Peyer's patch (tissue), 4 donors: Measurements from ENCODE around the gene KCNE2. TPM values are rescaled to one million over a fixed set of nuclear protein-coding genes. Genes with fewer than 3 reads are reported as not detected.

Experiments used
- DNase-seq, 3 donors: peaks; one replicate each; pipeline ENCODE4 v3.0.0-alpha.2; 2017 to 2019
- H3K27ac ChIP-seq, 4 donors: fragments of 200-600 bp; sonication (generic); one replicate each; pipeline ENCODE4 v1.5.1; 2016 to 2019
- H3K27me3 ChIP-seq, 2 donors: fragments of 200-600 bp; sonication (generic); one replicate each; pipeline ENCODE4 v1.5.1; 2019
- H3K36me3 ChIP-seq, 3 donors: fragments of 200-600 bp; sonication (generic); one replicate each; pipeline ENCODE4 v1.5.1; 2016 to 2019
- H3K4me1 ChIP-seq, 4 donors: fragments of 200-600 bp; sonication (generic); one replicate each; pipeline ENCODE4 v1.5.1; 2016 to 2019
- H3K4me3 ChIP-seq, 4 donors: fragments of 200-600 bp; sonication (generic); 1 replicate in 3 of 4; 2 replicates in 1 of 4; pipeline ENCODE4 v1.5.1; 2016 to 2019; ENCODE audit warnings: mild to moderate bottlenecking in 1 of 4
- H3K9me3 ChIP-seq, 4 donors: fragments of 200-600 bp; sonication (generic); one replicate each; pipeline ENCODE4 v1.5.1; 2016 to 2019; ENCODE audit warnings: mild to moderate bottlenecking in 1 of 4
- POLR2A ChIP-seq, 2 donors: fragments of 450-650 bp; IDR thresholded peaks; one replicate each; pipeline ENCODE4 v1.5.1; 2017; ENCODE audit warnings: antibody characterized with exemption in 2 of 2, mild to moderate bottlenecking in 2 of 2, moderate library complexity in 2 of 2
- total RNA-seq, 4 donors: library from RNA; depleted of rRNA; stranded (reverse); fragments of >200 nt; gene quantifications; one replicate each; pipeline ENCODE4 v1.1.0, GENCODE V29; 2016
- TF ChIP-seq, protein P1 (sequence below), 6 experiments: fragments of 450-650 bp in 4 of 6; fragments of 200-600 bp in 2 of 6; sonication (generic) in 1 of 6; IDR thresholded peaks; one replicate each; pipeline ENCODE4 v1.5.1; 2017 to 2019; ENCODE audit warnings: antibody characterized with exemption in 6 of 6, mild to moderate bottlenecking in 3 of 6, moderate library complexity in 1 of 6

Gene KCNE2
- total RNA-seq, 4 donors from 2014 or later = not detected

GRCh38 chr21:34338226-34338625, 25.6 kb upstream of the KCNE2 start:
- TF ChIP-seq, protein P1, sequence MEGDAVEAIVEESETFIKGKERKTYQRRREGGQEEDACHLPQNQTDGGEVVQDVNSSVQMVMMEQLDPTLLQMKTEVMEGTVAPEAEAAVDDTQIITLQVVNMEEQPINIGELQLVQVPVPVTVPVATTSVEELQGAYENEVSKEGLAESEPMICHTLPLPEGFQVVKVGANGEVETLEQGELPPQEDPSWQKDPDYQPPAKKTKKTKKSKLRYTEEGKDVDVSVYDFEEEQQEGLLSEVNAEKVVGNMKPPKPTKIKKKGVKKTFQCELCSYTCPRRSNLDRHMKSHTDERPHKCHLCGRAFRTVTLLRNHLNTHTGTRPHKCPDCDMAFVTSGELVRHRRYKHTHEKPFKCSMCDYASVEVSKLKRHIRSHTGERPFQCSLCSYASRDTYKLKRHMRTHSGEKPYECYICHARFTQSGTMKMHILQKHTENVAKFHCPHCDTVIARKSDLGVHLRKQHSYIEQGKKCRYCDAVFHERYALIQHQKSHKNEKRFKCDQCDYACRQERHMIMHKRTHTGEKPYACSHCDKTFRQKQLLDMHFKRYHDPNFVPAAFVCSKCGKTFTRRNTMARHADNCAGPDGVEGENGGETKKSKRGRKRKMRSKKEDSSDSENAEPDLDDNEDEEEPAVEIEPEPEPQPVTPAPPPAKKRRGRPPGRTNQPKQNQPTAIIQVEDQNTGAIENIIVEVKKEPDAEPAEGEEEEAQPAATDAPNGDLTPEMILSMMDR (IDR thresholded peaks at IDR 0.05) = no peak
- no peak for TF ChIP-seq POLR2A (IDR thresholded peaks at IDR 0.05)
- Histone ChIP-seq H3K27ac (no peak overlapping the region), H3K9me3 (no peaks in the 10 kb centered on the region), H3K4me1 (peaks cover 0 to 4% (median 0%) of the 10 kb centered on the region in 4 donors), H3K27me3 (no peaks in the 10 kb centered on the region), H3K4me3 (no peak overlapping the region), H3K36me3 (no peaks in the 10 kb centered on the region)
- no peak for DNase-seq

GRCh38 chr21:34340061-34340460, 23.7 kb upstream of the KCNE2 start:
- no peak overlapping the region for H3K4me3 ChIP-seq
- no peak overlapping the region for H3K27ac ChIP-seq
- H3K4me1 ChIP-seq = peaks cover 0 to 4% (median 0%) of the 10 kb centered on the region in 4 donors
- no peaks in the 10 kb centered on the region for H3K36me3 ChIP-seq
- no peaks in the 10 kb centered on the region for H3K9me3 ChIP-seq
- no peak for TF ChIP-seq POLR2A (IDR thresholded peaks at IDR 0.05)
- TF ChIP-seq, protein P1 (IDR thresholded peaks at IDR 0.05) = no peak
- DNase-seq = no peak
- no peaks in the 10 kb centered on the region for H3K27me3 ChIP-seq

GRCh38 chr21:34342476-34342875, 21.3 kb upstream of the KCNE2 start:
- no peak overlapping the region for H3K4me3 ChIP-seq
- TF ChIP-seq POLR2A (IDR thresholded peaks at IDR 0.05) = no peak
- TF ChIP-seq, protein P1 (IDR thresholded peaks at IDR 0.05) = no peak
- H3K27me3 ChIP-seq = no peaks in the 10 kb centered on the region
- H3K4me1 ChIP-seq = peaks cover 0 to under 1% (median 0%) of the 10 kb centered on the region in 4 donors
- no peaks in the 10 kb centered on the region for H3K9me3 ChIP-seq
- H3K27ac ChIP-seq = no peak overlapping the region
- DNase-seq = no peak
- no peaks in the 10 kb centered on the region for H3K36me3 ChIP-seq

GRCh38 chr21:34343347-34343746, 20.5 kb upstream of the KCNE2 start:
- no peaks in the 10 kb centered on the region for H3K9me3 ChIP-seq
- H3K4me1 ChIP-seq = no peaks in the 10 kb centered on the region
- no peak for DNase-seq
- TF ChIP-seq, protein P1 (IDR thresholded peaks at IDR 0.05) = no peak
- no peak for TF ChIP-seq POLR2A (IDR thresholded peaks at IDR 0.05)
- no peaks in the 10 kb centered on the region for H3K36me3 ChIP-seq
- no peak overlapping the region for H3K27ac ChIP-seq
- no peak overlapping the region for H3K4me3 ChIP-seq
- H3K27me3 ChIP-seq = no peaks in the 10 kb centered on the region

DNA sequence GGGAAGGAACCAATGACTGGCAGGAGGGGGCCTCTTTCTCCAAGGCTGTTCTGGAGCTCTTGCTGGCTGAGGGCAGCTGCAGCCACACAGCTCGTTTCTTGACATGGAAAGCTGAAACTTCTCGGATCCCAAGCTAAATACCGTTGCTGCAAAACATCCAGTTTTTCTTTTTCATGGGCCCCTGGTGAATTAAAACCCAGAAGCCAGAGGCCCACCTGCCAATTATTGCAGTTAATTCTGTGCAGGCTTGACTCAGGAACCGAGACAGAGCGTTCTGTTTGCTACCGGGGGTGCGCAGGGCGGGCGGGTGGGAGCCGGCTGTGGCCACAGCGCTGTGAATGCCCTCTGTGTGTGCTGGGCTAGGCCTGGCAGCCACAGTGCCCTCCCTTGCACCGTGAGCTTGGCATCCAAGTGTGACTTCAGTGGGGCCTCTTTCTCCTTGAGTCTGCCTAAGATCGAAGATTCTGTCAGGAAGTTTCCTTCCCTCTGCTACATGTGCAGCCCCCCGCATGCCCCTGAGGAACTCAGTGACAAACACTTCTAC, 19.9 kb upstream of the KCNE2 start:
- DNase-seq = no peak
- TF ChIP-seq POLR2A (IDR thresholded peaks at IDR 0.05) = no peak
- TF ChIP-seq, protein P1 (IDR thresholded peaks at IDR 0.05) = no peak
- H3K4me1 ChIP-seq = no peaks in the 10 kb centered on the region
- H3K9me3 ChIP-seq = no peaks in the 10 kb centered on the region
- no peak overlapping the region for H3K27ac ChIP-seq
- H3K36me3 ChIP-seq = no peaks in the 10 kb centered on the region
- H3K4me3 ChIP-seq = no peak overlapping the region
- no peaks in the 10 kb centered on the region for H3K27me3 ChIP-seq

DNA sequence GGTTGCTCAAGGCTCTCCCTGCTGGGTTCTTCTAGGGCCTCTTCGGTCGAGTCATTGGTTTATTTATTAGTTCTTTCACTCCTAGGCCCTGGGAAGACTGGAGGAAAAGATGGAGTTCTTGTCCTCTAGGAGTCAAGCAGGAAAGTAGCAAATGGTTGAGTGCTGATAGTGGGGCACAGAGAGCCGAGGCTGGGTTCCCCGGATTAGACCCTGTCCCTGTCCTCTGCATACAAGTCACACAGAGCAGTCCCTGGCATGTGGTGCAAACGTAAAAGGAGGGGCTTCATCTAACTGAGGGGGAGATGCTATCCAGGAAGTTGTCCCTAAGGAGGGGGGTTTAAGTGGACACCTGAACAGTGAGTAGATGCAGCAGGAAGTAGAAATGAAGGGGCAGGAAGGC, 19.2 kb upstream of the KCNE2 start:
- Histone ChIP-seq H3K27ac (no peak overlapping the region), H3K4me3 (no peak overlapping the region), H3K9me3 (no peaks in the 10 kb centered on the region), H3K4me1 (no peaks in the 10 kb centered on the region), H3K27me3 (no peaks in the 10 kb centered on the region), H3K36me3 (no peaks in the 10 kb centered on the region)
- TF ChIP-seq, protein P1 (IDR thresholded peaks at IDR 0.05) = no peak
- no peak for TF ChIP-seq POLR2A (IDR thresholded peaks at IDR 0.05)
- DNase-seq = no peak
